Kidney epithelial cell (primary cell): ENCODE data around the gene RNF7. TPM values are rescaled to one million over a fixed set of nuclear protein-coding genes. Genes with fewer than 3 reads are reported as not detected.

Source experiments
- DNase-seq: peaks from one replicate; pipeline ENCODE4 v3.0.0-alpha.2; 2010; ENCODE audit warnings: low read depth
- H3K27me3 ChIP-seq: 2 replicates; pipeline ENCODE4 v1.6.0; 2011; ENCODE audit warnings: low read length; ENCODE audit not compliant: control insufficient read depth, insufficient read depth
- H3K36me3 ChIP-seq: 2 replicates; pipeline ENCODE4 v1.5.1; 2011; ENCODE audit warnings: low read length; ENCODE audit not compliant: control insufficient read depth, insufficient read depth
- H3K4me3 ChIP-seq: 2 replicates; pipeline ENCODE4 v1.5.1; 2011; ENCODE audit warnings: low read depth, mild to moderate bottlenecking, control low read depth, low read length
- total RNA-seq: library from RNA; depleted of rRNA; stranded (reverse); fragments of >200 nt; gene quantifications from 2 replicates; pipeline ENCODE4 v1.2.3, GENCODE V29; 2015
- TF ChIP-seq, protein P1 (sequence below): IDR thresholded peaks from 2 replicates; pipeline ENCODE4 v1.5.1; 2011; ENCODE audit warnings: mild to moderate bottlenecking, moderate library complexity, low read length, control low read depth, inconsistent platforms; ENCODE audit not compliant: insufficient read depth, poor library complexity, severe bottlenecking

Gene RNF7
- total RNA-seq, 1 donor from 2014 or later, result 174 TPM

DNA sequence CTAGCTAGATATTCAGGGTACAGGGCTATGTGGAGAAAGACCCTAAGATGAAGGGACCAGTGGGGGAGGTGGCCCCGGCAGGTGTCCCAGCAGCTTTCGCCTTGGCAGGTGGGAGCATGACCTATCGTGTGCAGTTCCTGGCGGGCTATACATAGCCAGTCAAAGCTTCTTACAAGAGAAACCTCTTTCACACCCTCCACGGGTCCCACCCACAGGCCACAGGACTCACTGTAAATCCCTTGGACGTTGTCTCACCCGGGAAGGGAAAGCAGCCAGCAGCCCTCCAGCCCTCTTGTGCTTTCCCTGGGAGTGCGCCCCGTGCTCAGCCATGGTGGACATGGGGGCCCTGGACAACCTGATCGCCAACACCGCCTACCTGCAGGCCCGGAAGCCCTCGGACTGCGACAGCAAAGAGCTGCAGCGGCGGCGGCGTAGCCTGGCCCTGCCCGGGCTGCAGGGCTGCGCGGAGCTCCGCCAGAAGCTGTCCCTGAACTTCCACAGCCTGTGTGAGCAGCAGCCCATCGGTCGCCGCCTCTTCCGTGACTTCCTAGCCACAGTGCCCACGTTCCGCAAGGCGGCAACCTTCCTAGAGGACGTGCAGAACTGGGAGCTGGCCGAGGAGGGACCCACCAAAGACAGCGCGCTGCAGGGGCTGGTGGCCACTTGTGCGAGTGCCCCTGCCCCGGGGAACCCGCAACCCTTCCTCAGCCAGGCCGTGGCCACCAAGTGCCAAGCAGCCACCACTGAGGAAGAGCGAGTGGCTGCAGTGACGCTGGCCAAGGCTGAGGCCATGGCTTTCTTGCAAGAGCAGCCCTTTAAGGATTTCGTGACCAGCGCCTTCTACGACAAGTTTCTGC, 40.1 kb downstream of the RNF7 start:
- Histone ChIP-seq H3K27me3 (no peaks in the 10 kb centered on the region), H3K4me3 (no peak overlapping the region)
- TF ChIP-seq, protein P1, sequence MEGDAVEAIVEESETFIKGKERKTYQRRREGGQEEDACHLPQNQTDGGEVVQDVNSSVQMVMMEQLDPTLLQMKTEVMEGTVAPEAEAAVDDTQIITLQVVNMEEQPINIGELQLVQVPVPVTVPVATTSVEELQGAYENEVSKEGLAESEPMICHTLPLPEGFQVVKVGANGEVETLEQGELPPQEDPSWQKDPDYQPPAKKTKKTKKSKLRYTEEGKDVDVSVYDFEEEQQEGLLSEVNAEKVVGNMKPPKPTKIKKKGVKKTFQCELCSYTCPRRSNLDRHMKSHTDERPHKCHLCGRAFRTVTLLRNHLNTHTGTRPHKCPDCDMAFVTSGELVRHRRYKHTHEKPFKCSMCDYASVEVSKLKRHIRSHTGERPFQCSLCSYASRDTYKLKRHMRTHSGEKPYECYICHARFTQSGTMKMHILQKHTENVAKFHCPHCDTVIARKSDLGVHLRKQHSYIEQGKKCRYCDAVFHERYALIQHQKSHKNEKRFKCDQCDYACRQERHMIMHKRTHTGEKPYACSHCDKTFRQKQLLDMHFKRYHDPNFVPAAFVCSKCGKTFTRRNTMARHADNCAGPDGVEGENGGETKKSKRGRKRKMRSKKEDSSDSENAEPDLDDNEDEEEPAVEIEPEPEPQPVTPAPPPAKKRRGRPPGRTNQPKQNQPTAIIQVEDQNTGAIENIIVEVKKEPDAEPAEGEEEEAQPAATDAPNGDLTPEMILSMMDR, result no peak

DNA sequence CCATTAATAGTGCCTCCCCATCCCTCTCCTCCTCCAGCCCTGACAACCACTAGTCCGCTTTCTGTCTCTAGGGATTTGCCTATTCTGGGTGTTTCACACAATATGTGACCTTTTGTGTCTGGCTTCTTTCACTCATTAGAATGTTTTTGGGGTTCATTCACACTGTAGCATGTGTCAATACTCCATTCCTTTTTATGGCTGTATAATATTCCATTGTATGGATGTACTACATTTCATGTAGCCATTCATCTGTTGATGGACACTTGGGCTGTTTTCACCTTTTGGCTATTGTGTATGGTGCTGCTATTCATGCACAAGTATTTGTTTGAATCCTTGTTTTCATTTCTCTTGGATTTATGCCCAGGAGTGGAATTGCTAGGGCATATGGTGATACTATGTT, 41.6 kb downstream of the RNF7 start:
- TF ChIP-seq, protein P1, result no peak
- H3K27me3 ChIP-seq, result no peaks in the 10 kb centered on the region
- DNase-seq, result no peak
- H3K4me3 ChIP-seq, result no peak overlapping the region
- no peaks in the 10 kb centered on the region for H3K36me3 ChIP-seq

More for the DNA sequence above, 40.1 kb downstream of the RNF7 start:
- no peaks in the 10 kb centered on the region for H3K36me3 ChIP-seq
- DNase-seq, result no peak

DNA sequence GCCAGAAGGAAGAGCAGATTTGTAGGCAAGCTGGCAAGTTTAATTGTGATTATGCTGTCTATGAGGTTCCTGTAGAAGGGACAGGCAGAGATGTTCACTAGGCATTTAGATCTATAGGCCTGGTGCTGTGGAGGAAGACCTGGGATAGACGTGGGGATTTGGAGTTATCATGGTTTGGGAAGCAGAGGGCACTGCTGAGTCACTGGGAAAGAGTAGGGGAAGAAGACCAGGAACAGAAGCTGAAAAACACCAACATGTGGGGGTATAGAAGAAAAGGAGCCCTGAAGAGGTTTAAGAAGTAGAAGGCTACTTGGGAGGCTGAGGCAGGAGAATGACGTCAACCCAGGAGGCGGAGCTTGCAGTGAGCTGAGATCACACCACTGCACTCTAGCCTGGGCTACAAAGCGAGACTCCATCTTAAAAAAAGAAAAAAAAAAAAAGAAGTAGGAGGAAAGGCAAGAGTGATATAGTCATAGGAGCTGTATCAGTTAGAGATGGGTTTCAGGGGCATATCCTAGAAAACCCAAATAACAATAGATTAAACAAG, 44.4 kb downstream of the RNF7 start:
- Histone ChIP-seq H3K36me3 (no peaks in the 10 kb centered on the region), H3K27me3 (no peaks in the 10 kb centered on the region), H3K4me3 (no peak overlapping the region)
- DNase-seq, result no peak
- TF ChIP-seq, protein P1, result peak; percentile 4

DNA sequence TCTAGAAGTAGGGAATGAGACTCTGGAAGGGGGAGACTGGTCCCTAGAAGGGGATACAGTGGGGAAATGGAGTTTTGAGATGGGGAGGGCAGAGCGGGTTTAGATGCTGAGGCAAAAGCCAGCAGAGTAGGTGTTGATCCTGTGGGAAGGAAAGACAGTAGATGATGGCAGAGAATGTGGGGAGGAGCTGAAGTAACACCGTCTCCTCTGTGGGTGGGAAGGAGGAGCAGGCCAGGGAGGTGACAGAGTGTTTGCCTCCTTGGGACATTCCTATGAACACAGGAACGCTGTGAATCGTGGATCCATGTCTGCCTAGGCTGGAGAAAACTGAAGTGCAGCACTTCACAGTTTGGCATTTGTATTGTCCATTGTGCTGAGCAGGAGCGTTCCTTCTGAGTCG, 45.5 kb downstream of the RNF7 start:
- Histone ChIP-seq H3K36me3 (no peaks in the 10 kb centered on the region), H3K27me3 (no peaks in the 10 kb centered on the region), H3K4me3 (no peak overlapping the region)
- no peak for DNase-seq
- TF ChIP-seq, protein P1, result no peak

DNA sequence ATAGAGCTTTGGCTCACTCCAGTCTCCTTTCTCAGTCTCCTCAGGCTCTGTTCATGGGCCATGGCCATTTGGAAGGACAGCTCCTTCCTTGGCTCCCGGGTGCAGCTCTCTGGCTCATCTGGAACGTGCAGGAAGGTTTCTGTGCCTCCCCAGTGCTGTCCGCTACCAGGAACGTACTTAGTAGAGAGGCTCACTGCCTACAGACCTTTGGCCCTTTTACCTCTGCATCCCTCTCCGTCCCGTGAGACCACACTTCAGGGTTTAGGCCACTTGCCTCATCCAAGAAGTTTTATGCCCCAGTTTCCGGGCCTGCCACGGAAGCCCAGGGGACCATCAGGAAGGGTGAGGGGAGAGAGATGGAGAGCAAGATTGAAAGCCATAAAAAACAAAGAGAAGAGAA, 46.0 kb downstream of the RNF7 start:
- Histone ChIP-seq H3K36me3 (no peaks in the 10 kb centered on the region), H3K4me3 (no peak overlapping the region), H3K27me3 (no peaks in the 10 kb centered on the region)
- TF ChIP-seq, protein P1, result no peak
- DNase-seq, result no peak

DNA sequence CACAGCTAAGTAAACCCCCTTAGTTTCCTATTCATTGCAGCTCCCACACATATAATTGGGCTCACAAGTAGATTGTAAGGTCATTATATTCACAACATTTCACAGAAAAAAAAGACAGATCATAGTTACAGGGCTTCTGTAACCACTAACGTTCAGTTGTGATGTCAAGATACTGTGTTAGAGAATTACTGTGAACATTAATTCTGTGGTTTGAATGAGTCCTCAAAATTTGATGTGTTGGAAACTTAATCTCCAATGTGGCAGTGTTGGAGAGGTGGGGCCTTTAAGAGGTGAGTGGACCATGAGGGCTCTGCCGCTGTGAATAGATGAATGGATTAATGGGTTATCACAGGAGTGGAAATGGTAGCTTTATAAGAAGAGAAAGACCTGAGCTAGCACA, 46.4 kb downstream of the RNF7 start:
- H3K36me3 ChIP-seq, result no peaks in the 10 kb centered on the region
- no peak for DNase-seq
- TF ChIP-seq, protein P1, result no peak
- H3K4me3 ChIP-seq, result no peak overlapping the region
- H3K27me3 ChIP-seq, result no peaks in the 10 kb centered on the region
